GM18907 (cell line): ENCODE data around the gene RBMY1J.
"Not testable (repeated sequence)": the region's sequence is repeated elsewhere in the genome, so short reads cannot be mapped to it uniquely, and the experiment has no call there.

Experiments used
- ATAC-seq: cut with Tn5 transposase; IDR thresholded peaks from one replicate; pipeline ENCODE4 v1.9.1; 2021; ENCODE audit warnings: mild to moderate bottlenecking, moderate library complexity; ENCODE audit not compliant: unreplicated experiment

Gene RBMY1J

GRCh38 chrY:22403110-22403509, at the start of gene RBMY1J:
Gene RBMY1J, plus strand, starts transcription at chrY:22403410. Its CDS starts 2,038 bp downstream, at chrY:22405448.
- ATAC-seq = not testable (repeated sequence)

- ATAC-seq = no peak
Observed at GRCh38 chrY:22367416-22367815, 35.8 kb upstream of the RBMY1J start.

GRCh38 chrY:22370623-22371022, 32.6 kb upstream of the RBMY1J start:
- no peak for ATAC-seq

GRCh38 chrY:22373494-22373893, 29.7 kb upstream of the RBMY1J start:
- no peak for ATAC-seq

GRCh38 chrY:22444718-22445396, 41.6 kb downstream of the RBMY1J start:
- not testable (repeated sequence) for ATAC-seq

GRCh38 chrY:22455522-22455921, 52.3 kb downstream of the RBMY1J start:
- not testable (repeated sequence) for ATAC-seq

- ATAC-seq = not testable (repeated sequence)
Observed at GRCh38 chrY:22461962-22462361, 58.8 kb downstream of the RBMY1J start.
